Cardiac fibroblast (primary cell): Measurements from ENCODE around the gene IZUMO2.
"Not testable (repeated sequence)": the region's sequence is repeated elsewhere in the genome, so short reads cannot be mapped to it uniquely, and the experiment has no call there.

Experiments used
- DNase-seq, 2 donors: peaks; one replicate each; pipeline versions ENCODE4 v3.0.0 to v3.0.0-alpha.2; 2010; ENCODE audit warnings: low read depth in 2 of 2
- H3K4me3 ChIP-seq, 2 donors: replicated peaks in 1 of 2; 1 replicate in 1 of 2; 2 replicates in 1 of 2; pipeline ENCODE4 v1.5.1; 2011; ENCODE audit warnings: low read depth in 2 of 2, low read length in 2 of 2, mild to moderate bottlenecking in 2 of 2, moderate library complexity in 1 of 2
- CTCF ChIP-seq: IDR thresholded peaks from one replicate; pipeline ENCODE4 v1.5.1; 2011; ENCODE audit warnings: low read depth, mild to moderate bottlenecking, low read length, inconsistent platforms

The IZUMO2 gene

GRCh38 chr19:50147462-50148423 is 15.3 kb downstream of the IZUMO2 start:
- peak; percentile 89 to 96 for DNase-seq
- TF ChIP-seq CTCF = peak; percentile 39
- H3K4me3 ChIP-seq = peak overlapping the region; percentile 58 to 67

- not testable (repeated sequence) for DNase-seq, H3K4me3 ChIP-seq
Observed at GRCh38 chr19:50141921-50142320, 21.2 kb downstream of the IZUMO2 start.

GRCh38 chr19:50140118-50140845 is 22.8 kb downstream of the IZUMO2 start:
- DNase-seq, H3K4me3 ChIP-seq: not testable (repeated sequence)

- H3K4me3 ChIP-seq, DNase-seq: not testable (repeated sequence)
Observed at GRCh38 chr19:50136603-50137365, 26.3 kb downstream of the IZUMO2 start.

GRCh38 chr19:50135856-50136602 is 27.1 kb downstream of the IZUMO2 start:
- H3K4me3 ChIP-seq, DNase-seq: not testable (repeated sequence)

GRCh38 chr19:50134777-50135719 is 28.0 kb downstream of the IZUMO2 start:
- not testable (repeated sequence) for H3K4me3 ChIP-seq, DNase-seq

GRCh38 chr19:50133518-50134492 is 29.3 kb downstream of the IZUMO2 start:
- H3K4me3 ChIP-seq, DNase-seq: not testable (repeated sequence)

GRCh38 chr19:50104012-50104411 is 59.1 kb downstream of the IZUMO2 start:
- DNase-seq, H3K4me3 ChIP-seq: not testable (repeated sequence)

GRCh38 chr19:50103405-50103804 is 59.7 kb downstream of the IZUMO2 start:
- H3K4me3 ChIP-seq, DNase-seq: not testable (repeated sequence)
